Skeletal muscle tissue (tissue), 4 donors: Measurements from ENCODE around the gene FCMR. TPM values are rescaled to one million over a fixed set of nuclear protein-coding genes. Genes with fewer than 3 reads are reported as not detected.

ENCODE experiments used
- H3K27ac ChIP-seq: one replicate; pipeline ENCODE4 v1.7.0; 2013; ENCODE audit warnings: mild to moderate bottlenecking, low read depth, low read length, inconsistent platforms
- H3K27me3 ChIP-seq, 3 donors: one replicate each; pipeline ENCODE4 v1.7.0; 2013; ENCODE audit warnings: low read length in 3 of 3; ENCODE audit not compliant: control insufficient read depth in 3 of 3, insufficient read depth in 3 of 3
- H3K36me3 ChIP-seq, 3 donors: one replicate each; pipeline ENCODE4 v1.7.0; 2013; ENCODE audit warnings: low read length in 3 of 3; ENCODE audit not compliant: control insufficient read depth in 3 of 3, insufficient read depth in 3 of 3
- H3K4me1 ChIP-seq, 3 donors: one replicate each; pipeline ENCODE4 v1.7.0; 2013; ENCODE audit warnings: low read length in 3 of 3, mild to moderate bottlenecking in 3 of 3; ENCODE audit not compliant: control insufficient read depth in 3 of 3, insufficient read depth in 3 of 3
- H3K4me3 ChIP-seq, 3 donors: one replicate each; pipeline ENCODE4 v1.7.0; 2013; ENCODE audit warnings: low read length in 3 of 3
- H3K9ac ChIP-seq, 3 donors: one replicate each; pipeline ENCODE4 v1.7.0; 2013; ENCODE audit warnings: low read length in 3 of 3, mild to moderate bottlenecking in 3 of 3, moderate library complexity in 2 of 3, low read depth in 1 of 3
- H3K9me3 ChIP-seq, 3 donors: one replicate each; pipeline ENCODE4 v1.7.0; 2013; ENCODE audit warnings: low read length in 3 of 3; ENCODE audit not compliant: control insufficient read depth in 3 of 3
- total RNA-seq: library from RNA; depleted of rRNA; stranded (reverse); fragments of >200 nt; gene quantifications from one replicate; pipeline ENCODE4 v1.2.3, GENCODE V29; 2014
- donor health status: Osteomylitis.

Gene FCMR
- total RNA-seq, 1 donor from 2014 or later = 0.52 TPM

GRCh38 chr1:206885341-206886060 lies 36.2 kb downstream of the FCMR start:
- H3K4me3 ChIP-seq = no peak overlapping the region
- H3K4me1 ChIP-seq = peaks cover 0 to 3% (median 0%) of the 10 kb centered on the region in 3 donors
- H3K36me3 ChIP-seq = no peaks in the 10 kb centered on the region
- H3K27ac ChIP-seq = no peak overlapping the region
- no peaks in the 10 kb centered on the region for H3K9me3 ChIP-seq
- no peak overlapping the region for H3K9ac ChIP-seq
- peaks cover 0 to 9% (median 0%) of the 10 kb centered on the region in 3 donors for H3K27me3 ChIP-seq

- H3K9me3 ChIP-seq = no peaks in the 10 kb centered on the region
- H3K4me1 ChIP-seq = no peaks in the 10 kb centered on the region
- no peak overlapping the region for H3K4me3 ChIP-seq
- H3K27ac ChIP-seq = no peak overlapping the region
- H3K9ac ChIP-seq = no peak overlapping the region
- peaks cover 0 to 5% (median 0%) of the 10 kb centered on the region in 3 donors for H3K27me3 ChIP-seq
- no peaks in the 10 kb centered on the region for H3K36me3 ChIP-seq
Measured at GRCh38 chr1:206883876-206884275, 37.9 kb downstream of the FCMR start.

GRCh38 chr1:206883160-206883559 lies 38.6 kb downstream of the FCMR start:
- H3K4me1 ChIP-seq = no peaks in the 10 kb centered on the region
- H3K36me3 ChIP-seq = no peaks in the 10 kb centered on the region
- no peak overlapping the region for H3K27ac ChIP-seq
- H3K9ac ChIP-seq = no peak overlapping the region
- peaks cover 0 to 5% (median 0%) of the 10 kb centered on the region in 3 donors for H3K27me3 ChIP-seq
- H3K4me3 ChIP-seq = no peak overlapping the region
- peaks cover 0 to 5% (median 2%) of the 10 kb centered on the region in 3 donors for H3K9me3 ChIP-seq

- Histone ChIP-seq H3K9me3 (peaks cover 0 to 5% (median 3%) of the 10 kb centered on the region in 3 donors), H3K27me3 (peaks cover 0 to 3% (median 0%) of the 10 kb centered on the region in 3 donors), H3K9ac (no peak overlapping the region), H3K36me3 (no peaks in the 10 kb centered on the region), H3K27ac (no peak overlapping the region), H3K4me3 (no peak overlapping the region), H3K4me1 (no peaks in the 10 kb centered on the region)
Measured at GRCh38 chr1:206882555-206882954, 39.2 kb downstream of the FCMR start.

GRCh38 chr1:206880314-206880713 lies 41.4 kb downstream of the FCMR start:
- H3K27ac ChIP-seq = no peak overlapping the region
- H3K27me3 ChIP-seq = no peaks in the 10 kb centered on the region
- no peaks in the 10 kb centered on the region for H3K36me3 ChIP-seq
- H3K4me3 ChIP-seq = no peak overlapping the region
- no peak overlapping the region for H3K9ac ChIP-seq
- peaks cover 0 to 5% (median 3%) of the 10 kb centered on the region in 3 donors for H3K9me3 ChIP-seq
- no peaks in the 10 kb centered on the region for H3K4me1 ChIP-seq

GRCh38 chr1:206878456-206878855 lies 43.3 kb downstream of the FCMR start:
- Histone ChIP-seq H3K9ac (no peak overlapping the region), H3K36me3 (no peaks in the 10 kb centered on the region), H3K27me3 (no peaks in the 10 kb centered on the region), H3K4me1 (no peaks in the 10 kb centered on the region), H3K27ac (no peak overlapping the region), H3K9me3 (peaks cover 0 to 5% (median 3%) of the 10 kb centered on the region in 3 donors), H3K4me3 (no peak overlapping the region)

GRCh38 chr1:206875752-206876377 lies 45.9 kb downstream of the FCMR start:
- H3K9me3 ChIP-seq = peaks cover 0 to 5% (median 3%) of the 10 kb centered on the region in 3 donors
- no peaks in the 10 kb centered on the region for H3K36me3 ChIP-seq
- H3K4me1 ChIP-seq = no peaks in the 10 kb centered on the region
- H3K27me3 ChIP-seq = no peaks in the 10 kb centered on the region
- no peak overlapping the region for H3K27ac ChIP-seq
- H3K9ac ChIP-seq = no peak overlapping the region
- no peak overlapping the region for H3K4me3 ChIP-seq

- Histone ChIP-seq H3K4me3 (no peak overlapping the region), H3K27me3 (no peaks in the 10 kb centered on the region), H3K4me1 (no peaks in the 10 kb centered on the region), H3K9me3 (peaks cover 0 to 5% (median 3%) of the 10 kb centered on the region in 3 donors), H3K27ac (no peak overlapping the region), H3K36me3 (no peaks in the 10 kb centered on the region), H3K9ac (no peak overlapping the region)
Measured at GRCh38 chr1:206873603-206874188, 48.0 kb downstream of the FCMR start.

- Histone ChIP-seq H3K4me3 (no peak overlapping the region), H3K9me3 (no peaks in the 10 kb centered on the region), H3K27ac (no peak overlapping the region), H3K36me3 (no peaks in the 10 kb centered on the region), H3K9ac (no peak overlapping the region), H3K4me1 (no peaks in the 10 kb centered on the region), H3K27me3 (no peaks in the 10 kb centered on the region)
Measured at GRCh38 chr1:206872139-206872538, 49.6 kb downstream of the FCMR start.

GRCh38 chr1:206868264-206868663 lies 53.5 kb downstream of the FCMR start:
- H3K27me3 ChIP-seq = no peaks in the 10 kb centered on the region
- peaks cover 0 to 5% (median 5%) of the 10 kb centered on the region in 3 donors for H3K4me1 ChIP-seq
- H3K9me3 ChIP-seq = no peaks in the 10 kb centered on the region

More at GRCh38 chr1:206868264-206868663, 53.5 kb downstream of the FCMR start:
- Histone ChIP-seq H3K9ac (no peak overlapping the region), H3K4me3 (no peak overlapping the region), H3K27ac (no peak overlapping the region), H3K36me3 (no peaks in the 10 kb centered on the region)
